Calu3 (cell line): ENCODE results near the gene INMT. TPM values are rescaled to one million over a fixed set of nuclear protein-coding genes. Genes with fewer than 3 reads are reported as not detected.

Experiments
- BruUV-seq: library from RNA; stranded (reverse); fragments of 400-500 nt; replicated peaks from 2 replicates; lab custom pipeline; 2021; lab: Mats Ljungman, UMichigan
- CTCF ChIA-PET: fragments of 300-600 bp; sonication (Branson Sonifier 250); formaldehyde crosslinking; loops from one replicate; lab custom pipeline; 2022; ENCODE audit warnings: antibody characterized with exemption; lab: Charles Lee
- DNase-seq: peaks from one replicate; pipeline ENCODE4 v3.0.0; 2022
- H3K27ac Mint-ChIP-seq: one replicate; pipeline ENCODE4 v1.8.0; 2022; ENCODE audit warnings: mixed read lengths; ENCODE audit not compliant: unreplicated experiment
- H3K27me3 Mint-ChIP-seq: one replicate; pipeline ENCODE4 v1.8.0; 2022; ENCODE audit warnings: mixed read lengths; ENCODE audit not compliant: unreplicated experiment
- H3K36me3 Mint-ChIP-seq: one replicate; pipeline ENCODE4 v1.8.0; 2022; ENCODE audit warnings: mild to moderate bottlenecking, moderate library complexity, mixed read lengths; ENCODE audit not compliant: insufficient read depth, unreplicated experiment
- H3K4me1 Mint-ChIP-seq: one replicate; pipeline ENCODE4 v1.8.0; 2022; ENCODE audit warnings: mild to moderate bottlenecking, low read depth, mixed read lengths; ENCODE audit not compliant: unreplicated experiment
- H3K4me3 Mint-ChIP-seq: one replicate; pipeline ENCODE4 v1.8.0; 2022; ENCODE audit warnings: mild to moderate bottlenecking, low read depth, moderate library complexity, mixed read lengths; ENCODE audit not compliant: unreplicated experiment
- H3K9me3 Mint-ChIP-seq: one replicate; pipeline ENCODE4 v1.8.0; 2022; ENCODE audit warnings: low read depth, mixed read lengths; ENCODE audit not compliant: unreplicated experiment
- intact Hi-C: fragments of 100-400 bp; cut with micrococcal nuclease; formaldehyde crosslinking; loops from one replicate; pipeline ENCODE4 v1.10.0; 2022; ENCODE audit not compliant: unreplicated experiment
- total RNA-seq: library from RNA; stranded (reverse); gene quantifications from 2 replicates; pipeline ENCODE4 v1.2.3, GENCODE V29; 2022
- TF ChIP-seq, protein P1 (sequence below): fragments of 200-600 bp; IDR thresholded peaks from one replicate; pipeline ENCODE4 v1.8.0; 2022; ENCODE audit warnings: antibody characterized with exemption; ENCODE audit not compliant: unreplicated experiment

The INMT gene
- total RNA-seq, 1 experiment from 2014 or later: not detected

DNA sequence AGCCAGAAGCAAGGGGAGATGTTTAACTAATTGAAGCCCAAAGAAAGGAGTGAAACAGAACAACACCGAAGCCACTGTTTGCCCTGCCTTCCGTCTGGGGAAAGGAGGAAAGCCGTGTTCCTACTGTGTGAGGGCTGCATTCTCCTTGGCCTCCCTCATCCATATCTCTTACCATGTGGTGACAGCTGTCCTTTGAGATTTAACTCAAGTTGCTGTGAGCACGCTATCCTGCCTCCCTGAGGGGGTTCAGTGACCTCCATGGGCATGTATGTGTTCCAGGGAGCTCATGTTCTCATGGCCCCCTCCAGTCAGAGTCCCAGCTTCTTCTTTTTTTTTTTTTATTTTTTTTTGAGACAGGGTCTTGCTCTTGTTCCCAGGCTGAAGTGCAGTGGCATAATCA lies 43.5 kb upstream of the INMT start:
- Mint-ChIP-seq H3K36me3 (no peaks in the 10 kb centered on the region), H3K27me3 (peaks cover 90% of the 10 kb centered on the region), H3K4me3 (no peak overlapping the region), H3K9me3 (no peaks in the 10 kb centered on the region), H3K4me1 (no peaks in the 10 kb centered on the region), H3K27ac (no peak overlapping the region)
- TF ChIP-seq, protein P1, sequence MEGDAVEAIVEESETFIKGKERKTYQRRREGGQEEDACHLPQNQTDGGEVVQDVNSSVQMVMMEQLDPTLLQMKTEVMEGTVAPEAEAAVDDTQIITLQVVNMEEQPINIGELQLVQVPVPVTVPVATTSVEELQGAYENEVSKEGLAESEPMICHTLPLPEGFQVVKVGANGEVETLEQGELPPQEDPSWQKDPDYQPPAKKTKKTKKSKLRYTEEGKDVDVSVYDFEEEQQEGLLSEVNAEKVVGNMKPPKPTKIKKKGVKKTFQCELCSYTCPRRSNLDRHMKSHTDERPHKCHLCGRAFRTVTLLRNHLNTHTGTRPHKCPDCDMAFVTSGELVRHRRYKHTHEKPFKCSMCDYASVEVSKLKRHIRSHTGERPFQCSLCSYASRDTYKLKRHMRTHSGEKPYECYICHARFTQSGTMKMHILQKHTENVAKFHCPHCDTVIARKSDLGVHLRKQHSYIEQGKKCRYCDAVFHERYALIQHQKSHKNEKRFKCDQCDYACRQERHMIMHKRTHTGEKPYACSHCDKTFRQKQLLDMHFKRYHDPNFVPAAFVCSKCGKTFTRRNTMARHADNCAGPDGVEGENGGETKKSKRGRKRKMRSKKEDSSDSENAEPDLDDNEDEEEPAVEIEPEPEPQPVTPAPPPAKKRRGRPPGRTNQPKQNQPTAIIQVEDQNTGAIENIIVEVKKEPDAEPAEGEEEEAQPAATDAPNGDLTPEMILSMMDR: no peak
- CTCF ChIA-PET: interaction anchor here (0.5 to 0.7 kb wide), 4 partner anchors 19 to 1690 kb away, joined by 3 read pairs; no protein-coding TSS in a partner anchor
- DNase-seq: no peak
- intact Hi-C loops: no loop called here
- no TSS peak for BruUV-seq

DNA sequence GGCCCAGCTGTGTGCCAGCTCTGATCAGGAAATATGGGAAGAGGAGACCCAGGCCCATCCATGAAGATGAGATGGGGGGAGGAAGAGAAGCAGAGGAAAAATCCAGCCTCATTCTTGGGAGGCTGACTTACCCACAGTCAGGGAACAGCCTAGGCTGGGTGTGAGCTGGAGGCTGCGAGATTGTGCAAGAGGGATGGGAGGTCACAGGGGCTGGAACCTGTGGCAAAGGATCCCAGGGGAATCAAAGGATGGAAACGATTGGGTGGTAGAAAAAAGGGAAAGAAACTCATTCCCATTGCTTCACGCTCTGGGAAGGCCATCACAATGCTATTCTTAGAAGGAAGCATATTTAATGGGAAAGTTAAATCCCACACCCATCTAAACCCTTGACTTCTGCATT lies 43.0 kb upstream of the INMT start:
- CTCF ChIA-PET: interaction anchor here (0.5 kb wide), 1 partner anchor 1691 kb away, joined by 3 read pairs; no protein-coding TSS in a partner anchor
- Mint-ChIP-seq H3K4me1 (no peaks in the 10 kb centered on the region), H3K9me3 (no peaks in the 10 kb centered on the region), H3K4me3 (no peak overlapping the region), H3K27ac (no peak overlapping the region), H3K36me3 (no peaks in the 10 kb centered on the region), H3K27me3 (peaks cover 90% of the 10 kb centered on the region)
- no peak for DNase-seq
- BruUV-seq: no TSS peak
- TF ChIP-seq, protein P1: no peak
- intact Hi-C loops: no loop called here

DNA sequence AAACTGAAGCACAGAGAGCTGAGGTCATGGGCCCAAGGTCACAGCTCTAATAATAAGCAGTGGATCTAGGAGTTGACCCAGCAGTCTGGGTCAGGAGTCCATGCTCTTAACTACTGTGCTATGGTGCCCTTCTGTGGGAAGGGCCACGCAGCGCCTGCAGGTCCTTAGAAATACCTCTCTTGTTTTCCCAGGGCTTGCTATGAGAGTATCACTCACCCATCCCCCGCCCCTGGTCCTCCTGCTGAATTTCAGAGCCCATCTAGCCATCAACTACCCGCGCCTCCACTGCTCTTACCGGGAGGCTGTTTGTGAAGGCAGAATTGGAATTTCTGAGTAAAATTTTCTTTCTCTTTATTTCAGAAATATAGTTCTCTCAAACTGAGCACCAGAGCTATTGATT lies 42.4 kb upstream of the INMT start:
- no peak overlapping the region for H3K27ac Mint-ChIP-seq
- no TSS peak for BruUV-seq
- H3K4me3 Mint-ChIP-seq: no peak overlapping the region
- CTCF ChIA-PET: interaction anchor here (0.6 kb wide), 1 partner anchor 315 kb away, joined by 4 read pairs; no protein-coding TSS in a partner anchor
- TF ChIP-seq, protein P1: no peak
- H3K36me3 Mint-ChIP-seq: no peaks in the 10 kb centered on the region
- H3K27me3 Mint-ChIP-seq: peaks cover 90% of the 10 kb centered on the region
- H3K4me1 Mint-ChIP-seq: no peaks in the 10 kb centered on the region
- no peak for DNase-seq
- intact Hi-C loops: no loop called here
- H3K9me3 Mint-ChIP-seq: no peaks in the 10 kb centered on the region

DNA sequence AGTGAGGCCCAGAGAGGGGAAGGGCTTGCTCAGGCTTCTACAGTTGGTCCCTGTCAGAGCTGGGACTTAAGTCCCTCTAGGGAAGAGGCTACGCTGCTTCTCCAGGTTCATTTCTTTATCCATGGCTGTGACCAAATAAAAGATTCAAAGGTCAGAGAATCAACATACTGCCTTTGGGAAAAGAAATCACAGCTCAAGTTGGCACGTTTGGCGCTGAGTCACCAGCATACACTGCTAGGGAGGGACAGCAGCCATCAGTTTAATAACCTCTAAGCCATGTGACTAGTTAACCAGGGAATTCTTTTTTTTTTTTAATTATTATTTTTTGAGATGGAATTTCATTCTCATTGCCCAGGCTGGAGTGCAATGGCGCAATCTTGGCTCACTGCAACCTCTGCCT lies 41.3 kb upstream of the INMT start:
- TF ChIP-seq, protein P1: no peak
- Mint-ChIP-seq H3K9me3 (peaks cover 2% of the 10 kb centered on the region), H3K36me3 (no peaks in the 10 kb centered on the region), H3K27me3 (peaks cover 93% of the 10 kb centered on the region), H3K4me3 (no peak overlapping the region), H3K4me1 (no peaks in the 10 kb centered on the region), H3K27ac (no peak overlapping the region)
- DNase-seq: no peak
- CTCF ChIA-PET: no interaction called here
- no TSS peak for BruUV-seq
- intact Hi-C loops: no loop called here
